ENCODE measurements around the gene STK32B.

- TF ChIP-seq CTCF (IDR thresholded peaks at IDR 0.05 in 8 of 11, conservative IDR thresholded peaks at IDR 0.05 in 3 of 11) (no peak), POLR2AphosphoS5 (IDR thresholded peaks at IDR 0.05) (no peak), POLR2A (IDR thresholded peaks at IDR 0.05) (no peak)
Measured at GRCh38 chr4:5256421-5256820, 205.1 kb downstream of the STK32B start.

All from spleen (tissue), 7 donors.